Endothelial cell of umbilical vein (primary cell): ENCODE measurements around the gene HOOK2. TPM values are rescaled to one million over a fixed set of nuclear protein-coding genes. Genes with fewer than 3 reads are reported as not detected.

Source experiments
- BruUV-seq: library from RNA; stranded (reverse); fragments of 400-500 nt; replicated peaks from 2 replicates; lab custom pipeline; 2021; lab: Mats Ljungman, UMichigan
- CTCF ChIA-PET: fragments of 300-600, 350-600 bp; sonication (Branson Sonifier 250); formaldehyde crosslinking; loops from one replicate; lab custom pipeline; 2021; ENCODE audit warnings: antibody characterized with exemption, inconsistent platforms; lab: Charles Lee
- POLR2A ChIA-PET: fragments of 300-600, 350-600 bp; sonication (Branson Sonifier 250); formaldehyde crosslinking; loops from one replicate; lab custom pipeline; 2021; ENCODE audit warnings: antibody characterized with exemption, inconsistent platforms; lab: Charles Lee
- DNase-seq: peaks from one replicate; pipeline ENCODE4 v3.0.0-alpha.2; 2011; ENCODE audit warnings: low read depth, low spot score
- FAIRE-seq: peaks from 2 replicates; lab custom pipeline; 2011; peaks lifted over from hg19 to GRCh38; lab: Jason Lieb, UNC
- H2AFZ ChIP-seq: 2 replicates; pipeline ENCODE4 v1.6.0; 2012; ENCODE audit warnings: low read depth, low read length, control low read depth, inconsistent platforms
- H3K27ac ChIP-seq: 2 replicates; pipeline ENCODE4 v1.5.1; 2011; ENCODE audit warnings: low read depth, mild to moderate bottlenecking, control low read depth, low read length, moderate library complexity; ENCODE audit not compliant: insufficient read depth
- H3K27me3 ChIP-seq, 2 experiments: 2 replicates each; pipeline versions ENCODE4 v1.6.0 to v1.6.1; 2011; ENCODE audit warnings: low read length in 2 of 2, mixed read lengths in 1 of 2; ENCODE audit not compliant: control insufficient read depth in 2 of 2, insufficient read depth in 2 of 2
- H3K36me3 ChIP-seq, 2 experiments: 2 replicates in 1 of 2; 3 replicates in 1 of 2; pipeline ENCODE4 v1.5.1; 2011; ENCODE audit warnings: low read length in 2 of 2, mild to moderate bottlenecking in 1 of 2, moderate library complexity in 1 of 2; ENCODE audit not compliant: control insufficient read depth in 2 of 2, insufficient read depth in 2 of 2; ENCODE audit errors: extremely low read depth in 1 of 2
- H3K4me1 ChIP-seq: 3 replicates; pipeline ENCODE4 v1.5.1; 2011; ENCODE audit warnings: mild to moderate bottlenecking, low read length; ENCODE audit not compliant: control insufficient read depth, insufficient read depth; ENCODE audit errors: extremely low read depth
- H3K4me2 ChIP-seq: 2 replicates; pipeline ENCODE4 v1.6.1; 2011; ENCODE audit warnings: low read length, control low read depth, mixed read lengths; ENCODE audit not compliant: insufficient read depth
- H3K4me3 ChIP-seq, 3 experiments: fragments of 200-600 bp in 1 of 3; sonication (generic), shearing (Covaris generic) in 1 of 3; replicated peaks in 1 of 3; 2 replicates each; pipeline ENCODE4 v1.5.1; 2011 to 2016; ENCODE audit warnings: control low read depth in 3 of 3, low read length in 3 of 3, mild to moderate bottlenecking in 2 of 3, inconsistent platforms in 1 of 3, low read depth in 1 of 3, moderate library complexity in 1 of 3; ENCODE audit not compliant: insufficient read depth in 1 of 3
- H3K79me2 ChIP-seq: 2 replicates; pipeline ENCODE4 v1.6.0; 2012; ENCODE audit warnings: low read length, inconsistent platforms; ENCODE audit not compliant: control insufficient read depth, insufficient read depth
- H3K9ac ChIP-seq: replicated peaks from 2 replicates; pipeline ENCODE3; 2011; ENCODE audit warnings: low read length, control low read depth; ENCODE audit not compliant: insufficient read depth; ENCODE audit errors: extremely low read depth
- H3K9me1 ChIP-seq: replicated peaks from 3 replicates; pipeline ENCODE4 v1.6.0; 2011; ENCODE audit warnings: mild to moderate bottlenecking, low read length; ENCODE audit not compliant: control insufficient read depth, insufficient read depth; ENCODE audit errors: extremely low read depth
- H3K9me3 ChIP-seq: replicated peaks from 2 replicates; pipeline ENCODE4 v1.5.1; 2012; ENCODE audit warnings: low read length, inconsistent platforms; ENCODE audit not compliant: control insufficient read depth, insufficient read depth
- H4K20me1 ChIP-seq: replicated peaks from 2 replicates; pipeline ENCODE3; 2011; ENCODE audit warnings: mild to moderate bottlenecking, low read length; ENCODE audit not compliant: control insufficient read depth, insufficient read depth; ENCODE audit errors: extremely low read depth
- JUN ChIP-seq: IDR thresholded peaks from 2 replicates; pipeline ENCODE4 v1.6.1; 2011; ENCODE audit warnings: borderline replicate concordance, low read depth; ENCODE audit not compliant: insufficient read length, insufficient read depth
- MAX ChIP-seq: IDR thresholded peaks from 2 replicates; pipeline ENCODE4 v1.6.1; 2011; ENCODE audit not compliant: insufficient read depth, insufficient read length
- MYC ChIP-seq: IDR thresholded peaks from one replicate; pipeline ENCODE4 v1.6.1; 2011; ENCODE audit warnings: mild to moderate bottlenecking, low read depth, low read length
- POLR2A ChIP-seq: IDR thresholded peaks from 2 replicates; pipeline ENCODE4 v1.6.1; 2012; ENCODE audit warnings: low read depth, mild to moderate bottlenecking, control low read depth, low read length
- dilution Hi-C: fragments of 300-500 bp; cut with MboI; formaldehyde crosslinking; loops from one replicate; pipeline ENCODE4 v1.15.0; 2019; ENCODE audit warnings: low sequenced_read_pairs; ENCODE audit not compliant: extremely low pct_ligation_motif_present
- intact Hi-C: fragments of 100-400 bp; cut with micrococcal nuclease; formaldehyde crosslinking; loops from one replicate; pipeline ENCODE4 v1.10.0; 2022
- polyA plus RNA-seq, 4 experiments: library from polyadenylated mRNA; depleted of rRNA in 3 of 4; stranded (reverse) in 3 of 4; unstranded in 1 of 4; fragments of >200 nt; gene quantifications; 2 replicates each; pipeline versions ENCODE4 v1.2.1 to v1.2.3, GENCODE V29; 2011 to 2012; ENCODE audit warnings: missing spikeins in 1 of 4
- total RNA-seq: library from RNA; stranded (reverse); gene quantifications from 2 replicates; pipeline ENCODE4 v1.2.3, GENCODE V29; 2021
- TF ChIP-seq, protein P1 (sequence below), 2 donors: IDR thresholded peaks; 1 replicate in 1 of 2; 2 replicates in 1 of 2; pipeline ENCODE4 v1.5.1; 2011; ENCODE audit warnings: low read length in 2 of 2, mild to moderate bottlenecking in 2 of 2, moderate library complexity in 2 of 2, control low read depth in 1 of 2, inconsistent platforms in 1 of 2, low read depth in 1 of 2; ENCODE audit not compliant: insufficient read depth in 1 of 2; ENCODE audit errors: extremely low read depth in 1 of 2

Gene HOOK2
- total and polyA plus RNA-seq, 2 donors (not counting 3 experiments of a cell fraction or from before 2014, with no cell fraction given), result 8.0 to 17.3 TPM

GRCh38 chr19:12778905-12779161, 3.5 kb upstream of the HOOK2 start:
- Histone ChIP-seq H3K9ac (peak overlapping the region; percentile 52), H3K4me1 (peaks cover 30% of the 10 kb centered on the region), H3K27me3 (no peaks in the 10 kb centered on the region), H4K20me1 (no peaks in the 10 kb centered on the region), H2AFZ (peak overlapping the region; percentile 75), H3K79me2 (no peaks in the 10 kb centered on the region), H3K9me3 (no peaks in the 10 kb centered on the region), H3K4me3 (no peak overlapping the region), H3K36me3 (no peaks in the 10 kb centered on the region), H3K4me2 (peak overlapping the region; percentile 57), H3K9me1 (no peaks in the 10 kb centered on the region), H3K27ac (peak overlapping the region; percentile 82)
- ChIA-PET CTCF (interaction anchor here (1.8 to 10.3 kb wide), 5 partner anchors 9 to 68 kb away, joined by 6 to 387 read pairs (median 48); partner anchors contain the start of genes JUNB, PRDX2 and THSD8), POLR2A (interaction anchor here (0.9 to 5.2 kb wide), 3 partner anchors 10 to 19 kb away, joined by 3 to 94 read pairs (median 4); partner anchors contain the start of gene JUNB)
- no TSS peak for BruUV-seq
- TF ChIP-seq MAX, result no peak
- TF ChIP-seq JUN, result no peak
- no peak for TF ChIP-seq POLR2A
- TF ChIP-seq, protein P1, sequence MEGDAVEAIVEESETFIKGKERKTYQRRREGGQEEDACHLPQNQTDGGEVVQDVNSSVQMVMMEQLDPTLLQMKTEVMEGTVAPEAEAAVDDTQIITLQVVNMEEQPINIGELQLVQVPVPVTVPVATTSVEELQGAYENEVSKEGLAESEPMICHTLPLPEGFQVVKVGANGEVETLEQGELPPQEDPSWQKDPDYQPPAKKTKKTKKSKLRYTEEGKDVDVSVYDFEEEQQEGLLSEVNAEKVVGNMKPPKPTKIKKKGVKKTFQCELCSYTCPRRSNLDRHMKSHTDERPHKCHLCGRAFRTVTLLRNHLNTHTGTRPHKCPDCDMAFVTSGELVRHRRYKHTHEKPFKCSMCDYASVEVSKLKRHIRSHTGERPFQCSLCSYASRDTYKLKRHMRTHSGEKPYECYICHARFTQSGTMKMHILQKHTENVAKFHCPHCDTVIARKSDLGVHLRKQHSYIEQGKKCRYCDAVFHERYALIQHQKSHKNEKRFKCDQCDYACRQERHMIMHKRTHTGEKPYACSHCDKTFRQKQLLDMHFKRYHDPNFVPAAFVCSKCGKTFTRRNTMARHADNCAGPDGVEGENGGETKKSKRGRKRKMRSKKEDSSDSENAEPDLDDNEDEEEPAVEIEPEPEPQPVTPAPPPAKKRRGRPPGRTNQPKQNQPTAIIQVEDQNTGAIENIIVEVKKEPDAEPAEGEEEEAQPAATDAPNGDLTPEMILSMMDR (IDR thresholded peaks at IDR 0.05; ENCODE audit: extremely low read depth in 1 of 2, insufficient read depth in 1 of 2, low read depth in 1 of 2, low read length in 2 of 2), result no peak
- TF ChIP-seq MYC, result no peak
- dilution Hi-C loops (no loop called here), intact Hi-C loops (no loop called here)
- FAIRE-seq, result no peak
- DNase-seq, result no peak
